ENCODE data around the gene HECTD4.
"Not testable (repeated sequence)": the region's sequence is repeated elsewhere in the genome, so short reads cannot be mapped to it uniquely, and the experiment has no call there.

HECTD4 gene

GRCh38 chr12:112346194-112346593 lies 36.0 kb downstream of the HECTD4 start:
- no peak overlapping the region for H3K4me3 ChIP-seq (ENCODE audit: low read depth, low read length)
- no peak for DNase-seq (ENCODE audit: low read depth)
- TF ChIP-seq, protein P1, sequence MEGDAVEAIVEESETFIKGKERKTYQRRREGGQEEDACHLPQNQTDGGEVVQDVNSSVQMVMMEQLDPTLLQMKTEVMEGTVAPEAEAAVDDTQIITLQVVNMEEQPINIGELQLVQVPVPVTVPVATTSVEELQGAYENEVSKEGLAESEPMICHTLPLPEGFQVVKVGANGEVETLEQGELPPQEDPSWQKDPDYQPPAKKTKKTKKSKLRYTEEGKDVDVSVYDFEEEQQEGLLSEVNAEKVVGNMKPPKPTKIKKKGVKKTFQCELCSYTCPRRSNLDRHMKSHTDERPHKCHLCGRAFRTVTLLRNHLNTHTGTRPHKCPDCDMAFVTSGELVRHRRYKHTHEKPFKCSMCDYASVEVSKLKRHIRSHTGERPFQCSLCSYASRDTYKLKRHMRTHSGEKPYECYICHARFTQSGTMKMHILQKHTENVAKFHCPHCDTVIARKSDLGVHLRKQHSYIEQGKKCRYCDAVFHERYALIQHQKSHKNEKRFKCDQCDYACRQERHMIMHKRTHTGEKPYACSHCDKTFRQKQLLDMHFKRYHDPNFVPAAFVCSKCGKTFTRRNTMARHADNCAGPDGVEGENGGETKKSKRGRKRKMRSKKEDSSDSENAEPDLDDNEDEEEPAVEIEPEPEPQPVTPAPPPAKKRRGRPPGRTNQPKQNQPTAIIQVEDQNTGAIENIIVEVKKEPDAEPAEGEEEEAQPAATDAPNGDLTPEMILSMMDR (conservative IDR thresholded peaks at IDR 0.05; ENCODE audit: low read depth, low read length): no peak

DNA sequence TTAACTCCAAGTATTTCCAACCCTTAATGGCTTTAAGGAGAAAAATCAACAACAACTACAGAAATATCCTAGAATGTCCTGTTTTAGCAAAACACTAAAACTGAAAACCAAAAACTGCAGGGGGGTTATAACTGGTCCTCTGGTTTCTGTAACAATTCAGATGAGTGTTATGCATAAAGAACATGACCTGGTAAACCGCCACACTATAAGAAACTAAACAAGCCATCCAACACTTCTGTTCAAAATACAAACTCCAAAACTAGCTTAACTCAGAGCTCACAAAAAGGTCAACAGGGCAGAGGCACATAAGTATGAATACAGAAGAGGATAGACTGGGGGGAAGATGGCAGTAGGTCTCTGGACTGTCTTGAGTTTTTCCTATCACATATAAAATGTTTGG lies 38.0 kb downstream of the HECTD4 start:
- H3K4me3 ChIP-seq (ENCODE audit: low read depth, low read length): no peak overlapping the region
- no peak for DNase-seq (ENCODE audit: low read depth)

DNA sequence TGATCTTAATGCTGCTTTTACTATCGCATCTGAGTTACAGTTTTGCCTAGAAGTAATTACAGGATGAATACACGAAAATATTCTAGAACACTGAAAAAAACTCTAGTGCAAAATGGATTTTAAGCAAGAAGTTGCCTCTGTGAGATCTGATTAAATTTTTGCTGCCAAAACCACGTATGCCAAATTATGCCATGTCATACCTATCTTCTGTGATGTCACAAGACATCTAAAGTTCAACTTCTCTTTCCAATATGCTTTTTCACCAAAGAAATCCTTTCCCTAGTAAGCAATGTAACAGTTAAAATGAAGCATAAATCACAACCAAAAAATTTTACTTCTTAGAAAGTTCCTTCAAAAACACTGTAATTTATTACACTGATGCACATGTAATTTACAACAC lies 39.6 kb downstream of the HECTD4 start:
- DNase-seq (ENCODE audit: low read depth): no peak
- TF ChIP-seq, protein P1 (conservative IDR thresholded peaks at IDR 0.05; ENCODE audit: low read depth, low read length): no peak
- no peak overlapping the region for H3K4me3 ChIP-seq (ENCODE audit: low read depth, low read length)

More for the DNA sequence above, 38.0 kb downstream of the HECTD4 start:
- TF ChIP-seq, protein P1 (conservative IDR thresholded peaks at IDR 0.05; ENCODE audit: low read depth, low read length): no peak

DNA sequence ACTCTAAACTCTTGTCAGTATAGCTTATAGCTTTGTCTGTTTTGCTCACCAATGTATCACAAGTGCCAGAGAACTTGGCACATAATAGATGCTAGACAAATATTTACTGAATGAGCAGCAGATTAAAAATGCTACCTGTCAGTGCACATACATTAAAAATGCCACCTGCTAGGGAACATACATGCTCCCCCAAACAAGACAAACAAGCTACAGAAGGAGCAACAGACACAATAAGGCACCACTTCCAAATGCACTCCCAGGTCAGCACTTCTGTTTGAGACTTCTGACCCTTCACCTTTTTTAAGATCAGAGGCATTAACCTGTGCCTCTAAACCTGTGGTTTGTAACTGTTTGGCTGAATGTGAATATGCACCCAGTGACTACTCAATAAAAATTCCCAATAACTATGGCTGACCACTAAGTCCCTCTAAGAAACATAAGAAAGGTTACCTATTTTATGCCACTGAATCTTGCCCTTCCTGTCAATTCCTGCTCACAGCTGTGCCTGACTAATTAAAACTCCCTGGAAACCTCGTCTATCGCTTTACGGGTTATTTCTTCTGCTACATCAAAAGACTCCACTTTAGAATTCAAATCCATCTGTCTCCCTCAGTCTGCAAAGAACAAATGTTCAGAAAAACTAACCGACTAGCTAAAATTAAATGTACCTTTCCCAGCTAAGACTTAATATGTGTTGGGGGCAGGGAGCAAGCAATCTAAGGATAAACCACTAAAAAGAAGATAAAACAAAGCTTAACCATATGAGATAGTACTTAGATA lies 41.0 kb downstream of the HECTD4 start:
- DNase-seq (ENCODE audit: low read depth): no peak
- H3K4me3 ChIP-seq (ENCODE audit: low read depth, low read length): no peak overlapping the region
- TF ChIP-seq, protein P1 (conservative IDR thresholded peaks at IDR 0.05; ENCODE audit: low read depth, low read length): no peak

DNA sequence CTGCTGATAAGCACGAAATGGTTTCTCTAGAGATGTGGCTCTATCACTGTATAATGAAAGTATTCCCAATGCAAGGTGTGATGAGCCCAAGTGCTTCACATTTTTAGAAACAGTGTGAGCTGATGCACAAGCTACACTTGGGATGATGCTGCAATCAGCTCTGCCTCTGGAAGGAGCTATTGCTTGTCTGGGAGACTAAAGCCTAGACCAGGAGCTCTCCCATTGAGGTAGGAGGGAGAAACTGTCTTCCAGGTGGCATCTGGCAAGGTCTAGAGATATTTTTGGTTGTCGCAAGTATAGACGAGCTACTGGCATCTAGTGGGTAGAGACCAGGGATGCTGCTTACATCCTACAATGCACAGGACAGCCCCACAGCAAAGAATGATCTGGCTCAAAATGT lies 42.0 kb downstream of the HECTD4 start:
- no peak for DNase-seq (ENCODE audit: low read depth)
- H3K4me3 ChIP-seq (ENCODE audit: low read depth, low read length): no peak overlapping the region
- TF ChIP-seq, protein P1 (conservative IDR thresholded peaks at IDR 0.05; ENCODE audit: low read depth, low read length): no peak

DNA sequence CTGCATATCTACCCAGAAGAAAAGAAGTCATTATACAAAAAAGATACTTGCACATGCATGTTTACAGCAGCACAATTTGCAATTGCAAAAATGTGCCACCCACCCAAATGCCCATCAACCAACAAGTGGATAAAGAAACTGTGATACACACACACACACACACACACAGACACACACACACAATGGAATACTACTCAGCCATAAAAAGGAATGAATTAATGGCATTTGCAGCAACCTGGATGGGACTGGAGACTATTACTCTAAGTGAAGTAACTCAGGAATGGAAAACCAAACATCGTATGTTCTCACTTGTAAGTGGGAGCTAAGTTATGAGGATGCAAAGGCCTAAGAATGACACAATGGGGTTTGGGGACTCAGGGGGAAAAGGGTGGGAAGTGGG lies 47.2 kb downstream of the HECTD4 start:
- not testable (repeated sequence) for H3K4me3 ChIP-seq (ENCODE audit: low read depth, low read length); DNase-seq (ENCODE audit: low read depth)

DNA sequence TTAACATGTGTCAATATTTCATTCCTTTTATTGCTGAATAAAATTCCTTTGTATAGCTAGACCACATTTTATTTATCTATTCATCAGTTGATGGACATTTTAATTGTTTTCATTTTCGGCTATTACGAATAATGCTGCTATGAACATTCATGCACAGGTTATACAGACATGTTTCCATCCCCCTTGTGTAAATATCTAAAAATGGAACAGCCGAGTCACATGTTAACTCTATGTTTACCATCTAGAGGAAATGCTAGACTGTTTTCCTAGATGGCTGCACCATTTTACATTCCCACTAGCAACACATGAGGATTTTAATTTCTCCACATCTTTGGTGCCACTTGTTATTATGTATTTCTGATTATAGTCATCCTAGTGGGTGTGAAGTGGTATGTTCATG lies 49.2 kb downstream of the HECTD4 start:
- no peak for DNase-seq (ENCODE audit: low read depth)
- TF ChIP-seq, protein P1 (conservative IDR thresholded peaks at IDR 0.05; ENCODE audit: low read depth, low read length): no peak
- no peak overlapping the region for H3K4me3 ChIP-seq (ENCODE audit: low read depth, low read length)
